Bronchial epithelial cell (primary cell): ENCODE results near the gene ERFE. TPM values are rescaled to one million over a fixed set of nuclear protein-coding genes. Genes with fewer than 3 reads are reported as not detected.

Experiments
- DNase-seq: peaks from one replicate; pipeline ENCODE4 v3.0.0-alpha.2; 2010; ENCODE audit warnings: low read depth
- FAIRE-seq: peaks from 2 replicates; lab custom pipeline; 2011; peaks lifted over from hg19 to GRCh38; lab: Jason Lieb, UNC
- H3K27me3 ChIP-seq: 2 replicates; pipeline ENCODE4 v1.5.1; 2011; ENCODE audit warnings: low read length; ENCODE audit not compliant: control insufficient read depth, insufficient read depth
- H3K36me3 ChIP-seq: 2 replicates; pipeline ENCODE4 v1.5.1; 2011; ENCODE audit warnings: low read length; ENCODE audit not compliant: control insufficient read depth, insufficient read depth
- H3K4me3 ChIP-seq: 2 replicates; pipeline ENCODE4 v1.5.1; 2011; ENCODE audit warnings: mild to moderate bottlenecking, low read depth, low read length, control low read depth
- CTCF ChIP-seq: IDR thresholded peaks from 2 replicates; pipeline ENCODE4 v1.5.1; 2011; ENCODE audit warnings: mild to moderate bottlenecking, moderate library complexity, low read length, control low read depth, inconsistent platforms; ENCODE audit not compliant: insufficient read depth, severe bottlenecking
- total RNA-seq: library from RNA; depleted of rRNA; stranded (reverse); fragments of >200 nt; gene quantifications from 2 replicates; pipeline ENCODE4 v1.2.1, GENCODE V29; 2014

Gene ERFE
- total RNA-seq, 1 donor from 2014 or later = 4.2 TPM

GRCh38 chr2:238160206-238161129, 1.7 kb downstream of the ERFE start:
- Histone ChIP-seq H3K36me3 (no peaks in the 10 kb centered on the region), H3K27me3 (no peaks in the 10 kb centered on the region), H3K4me3 (no peak overlapping the region)
- FAIRE-seq (peak; percentile 13), DNase-seq (no peak)
- peak; percentile 29 for TF ChIP-seq CTCF

- FAIRE-seq = no peak
- H3K36me3 ChIP-seq = no peaks in the 10 kb centered on the region
- H3K4me3 ChIP-seq = no peak overlapping the region
- H3K27me3 ChIP-seq = no peaks in the 10 kb centered on the region
- DNase-seq = no peak
- no peak for TF ChIP-seq CTCF
These were observed 2.7 kb downstream of the ERFE start for GRCh38 chr2:238161291-238162051.

- H3K4me3 ChIP-seq = no peak overlapping the region
- H3K27me3 ChIP-seq = no peaks in the 10 kb centered on the region
- H3K36me3 ChIP-seq = peaks cover under 1% of the 10 kb centered on the region
- no peak for DNase-seq
- no peak for FAIRE-seq
- TF ChIP-seq CTCF = no peak
These were observed 3.6 kb downstream of the ERFE start for GRCh38 chr2:238162251-238162845.

- FAIRE-seq (no peak), DNase-seq (no peak)
- H3K27me3 ChIP-seq = no peaks in the 10 kb centered on the region
- H3K36me3 ChIP-seq = peaks cover 5% of the 10 kb centered on the region
- no peak for TF ChIP-seq CTCF
- peak overlapping the region; percentile 32 for H3K4me3 ChIP-seq
These were observed 4.2 kb downstream of the ERFE start for GRCh38 chr2:238162846-238163441.

- no peak for DNase-seq
- Histone ChIP-seq H3K4me3 (peak overlapping the region; percentile 32), H3K27me3 (no peaks in the 10 kb centered on the region), H3K36me3 (peaks cover 9% of the 10 kb centered on the region)
- no peak for TF ChIP-seq CTCF
- no peak for FAIRE-seq
These were observed 4.9 kb downstream of the ERFE start for GRCh38 chr2:238163481-238164198.
